ENCODE results near the gene ZNF324. TPM values are rescaled to one million over a fixed set of nuclear protein-coding genes. Genes with fewer than 3 reads are reported as not detected.

ZNF324 gene
- total RNA-seq, 1 experiment from 2014 or later: 12.7 TPM

- peaks cover 4 to 6% of the 10 kb centered on the region in 2 experiments for H3K4me1 Mint-ChIP-seq
- H3K9me3 Mint-ChIP-seq: peaks cover 8 to 14% of the 10 kb centered on the region in 2 experiments
- H3K27me3 Mint-ChIP-seq (ENCODE audit: low read depth): peaks cover 11% of the 10 kb centered on the region
These were observed 42.8 kb downstream of the ZNF324 start for GRCh38 chr19:58509731-58510083.

More at GRCh38 chr19:58509731-58510083, 42.8 kb downstream of the ZNF324 start:
- no peak overlapping the region for H3K18ac ChIP-seq (ENCODE audit: insufficient read length, low read depth, low read length)
- DNase-seq: no peak
- H4K20me1 ChIP-seq (ENCODE audit: control insufficient read depth, insufficient read depth, insufficient read length): no peaks in the 10 kb centered on the region
- no peaks in the 10 kb centered on the region for H3K79me1 ChIP-seq (ENCODE audit: insufficient read depth, low read depth, low read length, poor library complexity, severe bottlenecking)
- H2AK5ac ChIP-seq (ENCODE audit: insufficient read length, low read length): no peak overlapping the region
- no peak overlapping the region for H3K27ac Mint-ChIP-seq
- no peak overlapping the region for H3K56ac ChIP-seq (ENCODE audit: insufficient read length, low read depth, low read length)
- no peak overlapping the region for H3K4me2 ChIP-seq (ENCODE audit: insufficient read depth, insufficient read length, low read length)
- no peak overlapping the region for H4K5ac ChIP-seq (ENCODE audit: insufficient read length, low read depth, low read length)
- no peak overlapping the region for H4K8ac ChIP-seq (replicated peaks; ENCODE audit: insufficient read length, low read depth, low read length)
- H3K4ac ChIP-seq (ENCODE audit: low read depth, low read length): no peak overlapping the region
- H3K36me3 Mint-ChIP-seq (ENCODE audit: insufficient read depth in 1 of 3, low read depth in 3 of 3): peaks cover 0 to 5% (median 5%) of the 10 kb centered on the region in 3 experiments; a peak in 6 of 7 replicates
- H2BK120ac ChIP-seq (ENCODE audit: low read depth, low read length, poor library complexity, severe bottlenecking): no peak overlapping the region
- no peak overlapping the region for H2BK20ac ChIP-seq (ENCODE audit: low read depth, low read length, poor library complexity, severe bottlenecking)
- H3K27ac ChIP-seq (ENCODE audit: insufficient read length, low read depth, low read length): no peak overlapping the region
- H3K27me3 ChIP-seq (ENCODE audit: insufficient read depth, low read length): no peaks in the 10 kb centered on the region
- H2BK12ac ChIP-seq (ENCODE audit: insufficient read length, low read depth, low read length): no peak overlapping the region
- H3K9ac ChIP-seq (ENCODE audit: extremely low read depth, insufficient read length, low read length): no peak overlapping the region
- H3K79me2 ChIP-seq (ENCODE audit: insufficient read depth, low read length): no peaks in the 10 kb centered on the region
- H3K23ac ChIP-seq (ENCODE audit: insufficient read length, low read depth, low read length): no peak overlapping the region
- no peak overlapping the region for H2BK15ac ChIP-seq (ENCODE audit: low read depth, low read length)
- no peak overlapping the region for H2AFZ ChIP-seq (ENCODE audit: low read length)
- TF ChIP-seq CTCF (conservative IDR thresholded peaks at IDR 0.05): no peak
- no peaks in the 10 kb centered on the region for H3K9me3 ChIP-seq (ENCODE audit: control insufficient read depth, low read depth, low read length)
- H4K91ac ChIP-seq (ENCODE audit: insufficient read length, low read depth, low read length): no peak overlapping the region
- WGBS (ENCODE audit: extremely low coverage, insufficient read length, low lambda C conversion rate): no CpG with 5 or more reads among the region's 11 CpGs
- H3K4me1 ChIP-seq (ENCODE audit: insufficient read depth, low read length): no peaks in the 10 kb centered on the region
- peaks cover 4% of the 10 kb centered on the region for H3K23me2 ChIP-seq (ENCODE audit: insufficient read length, low read depth, low read length, poor library complexity, severe bottlenecking)
- no peak overlapping the region for H3K4me3 Mint-ChIP-seq
- H3T11ph ChIP-seq (ENCODE audit: low read length): no peak overlapping the region
- H2BK5ac ChIP-seq (ENCODE audit: insufficient read length, low read length): no peak overlapping the region
- H3K14ac ChIP-seq (ENCODE audit: insufficient read depth, low read length): no peak overlapping the region

Data from H9 (cell line).